ENCODE data around the gene FAM167B. TPM values are rescaled to one million over a fixed set of nuclear protein-coding genes. Genes with fewer than 3 reads are reported as not detected.

The FAM167B gene
- polyA plus RNA-seq, 1 donor (not counting 4 experiments of a cell fraction or from before 2014, with no cell fraction given), result 0.07 TPM

- DNase-seq (ENCODE audit: low read depth, low spot score) (no peak), FAIRE-seq (no peak)
- dilution Hi-C loops (cut with MboI; ENCODE audit: extremely low pct_ligation_motif_present, low sequenced_read_pairs), result no loop called here
- Histone ChIP-seq H3K36me3 (ENCODE audit: control insufficient read depth in 2 of 2, extremely low read depth in 1 of 2, insufficient read depth in 2 of 2, low read length in 2 of 2) (no peaks in the 10 kb centered on the region), H2AFZ (ENCODE audit: control insufficient read depth, low read length) (no peak overlapping the region), H3K9me1 (ENCODE audit: control insufficient read depth, extremely low read depth, insufficient read depth, low read length) (no peaks in the 10 kb centered on the region), H3K9ac (ENCODE audit: control insufficient read depth, extremely low read depth, insufficient read depth, low read length) (no peak overlapping the region), H3K9me3 (ENCODE audit: control insufficient read depth, low read depth, low read length) (no peaks in the 10 kb centered on the region), H4K20me1 (ENCODE audit: control insufficient read depth, extremely low read depth, insufficient read depth, low read length) (no peaks in the 10 kb centered on the region), H3K79me2 (ENCODE audit: control insufficient read depth, insufficient read depth, low read length) (no peaks in the 10 kb centered on the region), H3K27ac (ENCODE audit: control insufficient read depth, insufficient read depth, low read length) (no peak overlapping the region), H3K4me3 (ENCODE audit: control insufficient read depth in 2 of 3, extremely low read depth in 1 of 3, insufficient read depth in 2 of 3, low read depth in 1 of 3, low read length in 3 of 3) (no peak overlapping the region), H3K4me1 (ENCODE audit: control insufficient read depth, extremely low read depth, insufficient read depth, low read length) (peaks cover under 1% of the 10 kb centered on the region), H3K27me3 (ENCODE audit: control insufficient read depth, extremely low read depth, insufficient read depth, low read length) (no peaks in the 10 kb centered on the region), H3K4me2 (ENCODE audit: control insufficient read depth, extremely low read depth, insufficient read depth, low read depth, low read length) (no peak overlapping the region)
- TF ChIP-seq EZH2 (IDR thresholded peaks at IDR 0.05; ENCODE audit: low read length), result no peak
Observed at GRCh38 chr1:32285658-32286057, 38.6 kb downstream of the FAM167B start.

DNA sequence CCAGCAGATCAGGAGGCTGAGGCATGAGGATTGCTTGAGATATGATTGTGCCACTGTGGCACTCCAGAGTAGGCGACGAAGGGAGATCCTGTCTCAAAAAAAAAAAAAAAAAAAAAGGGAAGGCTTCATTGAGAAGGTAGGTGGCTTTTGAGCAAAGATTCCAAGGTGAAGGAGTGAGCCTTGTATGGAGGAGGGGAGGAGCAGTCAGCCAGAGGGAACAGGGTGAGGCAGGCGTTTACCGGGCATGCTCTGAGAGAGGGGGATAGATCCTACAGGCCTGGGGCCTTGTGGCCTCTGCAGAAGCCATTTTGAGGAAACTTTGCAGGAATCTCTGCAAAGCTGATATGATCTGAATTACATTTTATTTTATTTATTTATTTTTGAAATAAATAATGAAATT is 39.7 kb downstream of the FAM167B start:
- dilution Hi-C loops (cut with MboI; ENCODE audit: extremely low pct_ligation_motif_present, low sequenced_read_pairs), result no loop called here
- Histone ChIP-seq H3K4me3 (ENCODE audit: control insufficient read depth in 2 of 3, extremely low read depth in 1 of 3, insufficient read depth in 2 of 3, low read depth in 1 of 3, low read length in 3 of 3) (no peak overlapping the region), H3K36me3 (ENCODE audit: control insufficient read depth in 2 of 2, extremely low read depth in 1 of 2, insufficient read depth in 2 of 2, low read length in 2 of 2) (no peaks in the 10 kb centered on the region), H4K20me1 (ENCODE audit: control insufficient read depth, extremely low read depth, insufficient read depth, low read length) (no peaks in the 10 kb centered on the region), H3K4me1 (ENCODE audit: control insufficient read depth, extremely low read depth, insufficient read depth, low read length) (peaks cover 10% of the 10 kb centered on the region), H3K4me2 (ENCODE audit: control insufficient read depth, extremely low read depth, insufficient read depth, low read depth, low read length) (no peak overlapping the region), H3K9me3 (ENCODE audit: control insufficient read depth, low read depth, low read length) (no peaks in the 10 kb centered on the region), H3K27ac (ENCODE audit: control insufficient read depth, insufficient read depth, low read length) (no peak overlapping the region), H3K79me2 (ENCODE audit: control insufficient read depth, insufficient read depth, low read length) (no peaks in the 10 kb centered on the region), H3K9ac (ENCODE audit: control insufficient read depth, extremely low read depth, insufficient read depth, low read length) (no peak overlapping the region), H2AFZ (ENCODE audit: control insufficient read depth, low read length) (no peak overlapping the region), H3K27me3 (ENCODE audit: control insufficient read depth, extremely low read depth, insufficient read depth, low read length) (no peaks in the 10 kb centered on the region), H3K9me1 (ENCODE audit: control insufficient read depth, extremely low read depth, insufficient read depth, low read length) (no peaks in the 10 kb centered on the region)
- no peak for DNase-seq (ENCODE audit: low read depth, low spot score)
- no peak for FAIRE-seq
- TF ChIP-seq, protein P1, sequence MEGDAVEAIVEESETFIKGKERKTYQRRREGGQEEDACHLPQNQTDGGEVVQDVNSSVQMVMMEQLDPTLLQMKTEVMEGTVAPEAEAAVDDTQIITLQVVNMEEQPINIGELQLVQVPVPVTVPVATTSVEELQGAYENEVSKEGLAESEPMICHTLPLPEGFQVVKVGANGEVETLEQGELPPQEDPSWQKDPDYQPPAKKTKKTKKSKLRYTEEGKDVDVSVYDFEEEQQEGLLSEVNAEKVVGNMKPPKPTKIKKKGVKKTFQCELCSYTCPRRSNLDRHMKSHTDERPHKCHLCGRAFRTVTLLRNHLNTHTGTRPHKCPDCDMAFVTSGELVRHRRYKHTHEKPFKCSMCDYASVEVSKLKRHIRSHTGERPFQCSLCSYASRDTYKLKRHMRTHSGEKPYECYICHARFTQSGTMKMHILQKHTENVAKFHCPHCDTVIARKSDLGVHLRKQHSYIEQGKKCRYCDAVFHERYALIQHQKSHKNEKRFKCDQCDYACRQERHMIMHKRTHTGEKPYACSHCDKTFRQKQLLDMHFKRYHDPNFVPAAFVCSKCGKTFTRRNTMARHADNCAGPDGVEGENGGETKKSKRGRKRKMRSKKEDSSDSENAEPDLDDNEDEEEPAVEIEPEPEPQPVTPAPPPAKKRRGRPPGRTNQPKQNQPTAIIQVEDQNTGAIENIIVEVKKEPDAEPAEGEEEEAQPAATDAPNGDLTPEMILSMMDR (optimal IDR thresholded peaks at IDR 0.05 in 1 of 3, IDR thresholded peaks at IDR 0.05 in 1 of 3, conservative IDR thresholded peaks at IDR 0.05 in 1 of 3; ENCODE audit: extremely low read depth in 1 of 3, insufficient read depth in 2 of 3, low read length in 3 of 3), result no peak
- TF ChIP-seq EZH2 (IDR thresholded peaks at IDR 0.05; ENCODE audit: low read length), result no peak

DNA sequence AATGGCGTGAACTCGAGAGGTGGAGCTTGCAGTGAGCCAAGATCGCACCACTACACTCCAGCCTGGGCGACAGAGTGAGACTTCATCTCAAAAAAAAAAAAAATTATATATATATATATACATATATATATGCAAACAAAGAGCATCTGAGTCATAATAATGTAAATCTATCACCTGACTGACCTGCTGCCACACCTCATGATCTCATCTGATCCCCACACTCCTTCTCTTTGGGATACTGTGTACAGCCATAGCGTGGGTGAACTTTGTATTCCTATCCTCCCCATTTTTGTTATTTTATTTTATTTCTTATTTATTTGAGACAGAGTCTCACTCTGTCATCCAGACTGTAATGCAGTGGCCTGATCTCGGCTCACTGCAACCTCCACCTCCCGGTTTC is 42.2 kb downstream of the FAM167B start:
- dilution Hi-C loops (cut with MboI; ENCODE audit: extremely low pct_ligation_motif_present, low sequenced_read_pairs), result no loop called here
- no peak overlapping the region for H2AFZ ChIP-seq (ENCODE audit: control insufficient read depth, low read length)
- TF ChIP-seq, protein P1 (optimal IDR thresholded peaks at IDR 0.05 in 1 of 3, IDR thresholded peaks at IDR 0.05 in 1 of 3, conservative IDR thresholded peaks at IDR 0.05 in 1 of 3; ENCODE audit: extremely low read depth in 1 of 3, insufficient read depth in 2 of 3, low read length in 3 of 3), result no peak
- no peak for TF ChIP-seq EZH2 (IDR thresholded peaks at IDR 0.05; ENCODE audit: low read length)
- peak overlapping the region; percentile 61 for H3K27ac ChIP-seq (ENCODE audit: control insufficient read depth, insufficient read depth, low read length)
- FAIRE-seq (no peak), DNase-seq (ENCODE audit: low read depth, low spot score) (no peak)
- peaks cover 20% of the 10 kb centered on the region for H3K79me2 ChIP-seq (ENCODE audit: control insufficient read depth, insufficient read depth, low read length)
- peaks cover 13% of the 10 kb centered on the region for H3K4me1 ChIP-seq (ENCODE audit: control insufficient read depth, extremely low read depth, insufficient read depth, low read length)
- no peaks in the 10 kb centered on the region for H4K20me1 ChIP-seq (ENCODE audit: control insufficient read depth, extremely low read depth, insufficient read depth, low read length)
- no peaks in the 10 kb centered on the region for H3K27me3 ChIP-seq (ENCODE audit: control insufficient read depth, extremely low read depth, insufficient read depth, low read length)
- H3K4me2 ChIP-seq (ENCODE audit: control insufficient read depth, extremely low read depth, insufficient read depth, low read depth, low read length), result no peak overlapping the region
- H3K9ac ChIP-seq (ENCODE audit: control insufficient read depth, extremely low read depth, insufficient read depth, low read length), result no peak overlapping the region
- H3K9me3 ChIP-seq (ENCODE audit: control insufficient read depth, low read depth, low read length), result no peaks in the 10 kb centered on the region
- no peaks in the 10 kb centered on the region for H3K9me1 ChIP-seq (ENCODE audit: control insufficient read depth, extremely low read depth, insufficient read depth, low read length)
- H3K36me3 ChIP-seq (ENCODE audit: control insufficient read depth in 2 of 2, extremely low read depth in 1 of 2, insufficient read depth in 2 of 2, low read length in 2 of 2), result no peaks in the 10 kb centered on the region
- H3K4me3 ChIP-seq (ENCODE audit: control insufficient read depth in 2 of 3, extremely low read depth in 1 of 3, insufficient read depth in 2 of 3, low read depth in 1 of 3, low read length in 3 of 3), result no peak overlapping the region
